ENCODE data around the gene AK8.

DNA sequence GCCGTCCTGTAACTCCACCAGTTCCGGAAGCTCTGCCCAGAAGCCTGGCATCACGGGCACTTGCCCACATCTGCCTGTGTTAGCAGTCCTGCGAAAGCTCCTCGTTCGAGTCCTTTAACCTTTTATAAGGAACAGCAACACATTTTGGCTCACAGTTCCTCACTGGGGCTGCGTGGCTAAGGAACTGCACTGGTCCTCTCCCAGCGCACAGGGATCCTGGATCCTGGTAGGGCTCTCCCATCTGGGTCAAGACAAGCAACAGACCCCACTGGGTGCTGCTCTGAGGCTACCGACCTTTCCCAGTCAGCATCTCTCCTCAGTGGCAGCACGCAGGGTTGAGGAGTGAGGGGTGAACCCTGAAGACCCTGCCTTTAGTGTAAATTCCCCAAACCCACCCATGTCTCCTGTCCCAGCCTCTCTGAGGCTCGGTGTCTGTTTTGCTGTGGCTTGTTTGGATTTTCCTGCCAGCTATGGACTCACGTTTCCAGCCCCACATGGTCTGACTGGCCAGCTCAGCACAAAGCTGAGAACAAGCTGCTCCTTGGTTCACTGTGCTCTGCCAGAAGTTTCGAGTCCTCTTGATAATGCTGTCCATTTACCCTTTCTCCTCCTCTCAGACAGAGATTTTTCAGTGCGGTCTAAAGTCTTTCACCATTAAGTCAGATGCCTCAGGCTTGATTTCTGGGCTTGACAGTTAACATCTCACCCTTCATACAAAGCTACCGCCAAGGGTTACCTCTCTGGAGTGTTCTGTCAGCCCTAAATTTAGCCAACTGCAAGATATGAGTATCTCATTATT is 80.0 kb downstream of the AK8 start:
- TF ChIP-seq, protein P1, sequence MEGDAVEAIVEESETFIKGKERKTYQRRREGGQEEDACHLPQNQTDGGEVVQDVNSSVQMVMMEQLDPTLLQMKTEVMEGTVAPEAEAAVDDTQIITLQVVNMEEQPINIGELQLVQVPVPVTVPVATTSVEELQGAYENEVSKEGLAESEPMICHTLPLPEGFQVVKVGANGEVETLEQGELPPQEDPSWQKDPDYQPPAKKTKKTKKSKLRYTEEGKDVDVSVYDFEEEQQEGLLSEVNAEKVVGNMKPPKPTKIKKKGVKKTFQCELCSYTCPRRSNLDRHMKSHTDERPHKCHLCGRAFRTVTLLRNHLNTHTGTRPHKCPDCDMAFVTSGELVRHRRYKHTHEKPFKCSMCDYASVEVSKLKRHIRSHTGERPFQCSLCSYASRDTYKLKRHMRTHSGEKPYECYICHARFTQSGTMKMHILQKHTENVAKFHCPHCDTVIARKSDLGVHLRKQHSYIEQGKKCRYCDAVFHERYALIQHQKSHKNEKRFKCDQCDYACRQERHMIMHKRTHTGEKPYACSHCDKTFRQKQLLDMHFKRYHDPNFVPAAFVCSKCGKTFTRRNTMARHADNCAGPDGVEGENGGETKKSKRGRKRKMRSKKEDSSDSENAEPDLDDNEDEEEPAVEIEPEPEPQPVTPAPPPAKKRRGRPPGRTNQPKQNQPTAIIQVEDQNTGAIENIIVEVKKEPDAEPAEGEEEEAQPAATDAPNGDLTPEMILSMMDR (IDR thresholded peaks at IDR 0.05), result no peak
- TF ChIP-seq EP300 (IDR thresholded peaks at IDR 0.05; ENCODE audit: low read depth) (no peak), POLR2A (IDR thresholded peaks at IDR 0.05) (no peak), POLR2AphosphoS5 (IDR thresholded peaks at IDR 0.05) (no peak)

All from transverse colon (tissue), 4 donors.